Measurements from ENCODE around the gene PODXL2.
"Not testable (repeated sequence)": the region's sequence is repeated elsewhere in the genome, so short reads cannot be mapped to it uniquely, and the experiment has no call there.

The PODXL2 gene

GRCh38 chr3:127605547-127605946 is 23.4 kb upstream of the PODXL2 start:
- not testable (repeated sequence) for DNase-seq

- DNase-seq, result no peak
Measured at GRCh38 chr3:127606086-127606805, 22.7 kb upstream of the PODXL2 start.

- DNase-seq, result no peak
Measured at GRCh38 chr3:127606981-127607595, 21.9 kb upstream of the PODXL2 start.

- no peak for DNase-seq
Measured at GRCh38 chr3:127607675-127608361, 21.2 kb upstream of the PODXL2 start.

- DNase-seq, result no peak
Measured at GRCh38 chr3:127608362-127608718, 20.6 kb upstream of the PODXL2 start.

- DNase-seq, result no peak
Measured at GRCh38 chr3:127610105-127610504, 18.9 kb upstream of the PODXL2 start.

GRCh38 chr3:127611251-127611650 is 17.7 kb upstream of the PODXL2 start:
- no peak for DNase-seq

- no peak for DNase-seq
Measured at GRCh38 chr3:127612966-127613365, 16.0 kb upstream of the PODXL2 start.

GRCh38 chr3:127613406-127613805 is 15.6 kb upstream of the PODXL2 start:
- DNase-seq, result no peak

- DNase-seq, result no peak
Measured at GRCh38 chr3:127614928-127615589, 13.9 kb upstream of the PODXL2 start.

GRCh38 chr3:127615631-127616305 is 13.2 kb upstream of the PODXL2 start:
- DNase-seq, result no peak

GRCh38 chr3:127616836-127617605 is 12.0 kb upstream of the PODXL2 start:
- no peak for DNase-seq

- no peak for DNase-seq
Measured at GRCh38 chr3:127618891-127619290, 10.1 kb upstream of the PODXL2 start.

GRCh38 chr3:127620637-127621375 is 8.2 kb upstream of the PODXL2 start:
- no peak for DNase-seq

GRCh38 chr3:127622031-127622430 is 7.0 kb upstream of the PODXL2 start:
- no peak for DNase-seq

- no peak for DNase-seq
Measured at GRCh38 chr3:127622772-127623576, 6.0 kb upstream of the PODXL2 start.

GRCh38 chr3:127624063-127624462 is 4.9 kb upstream of the PODXL2 start:
- no peak for DNase-seq

GRCh38 chr3:127625821-127626220 is 3.2 kb upstream of the PODXL2 start:
- no peak for DNase-seq

- DNase-seq, result no peak
Measured at GRCh38 chr3:127628426-127628787, 578 bp upstream of the PODXL2 start.

All from right hindlimb (tissue), 1 donor.